Measurements from ENCODE around the gene CLEC2D.

DNA sequence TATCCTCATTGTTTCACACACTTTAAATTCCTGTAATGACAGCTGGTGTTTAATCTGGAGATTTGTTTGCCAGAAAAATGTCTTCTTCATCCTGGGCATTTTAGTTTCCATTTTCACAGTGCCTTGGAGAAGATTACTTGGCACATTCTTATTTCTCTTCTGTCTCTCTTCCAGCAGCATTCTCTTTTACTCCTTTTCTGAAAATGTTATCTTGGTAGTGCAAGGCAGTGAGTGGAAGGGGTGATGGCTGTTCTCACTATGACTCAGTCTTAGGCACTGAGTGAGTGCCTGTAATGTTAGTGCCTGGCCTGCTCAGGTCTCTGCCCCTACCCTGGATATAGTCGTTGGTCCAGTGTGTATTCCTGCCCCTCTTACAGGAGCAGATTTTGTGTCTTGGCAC, 50.3 kb downstream of the CLEC2D start:
- TF ChIP-seq, protein P1, sequence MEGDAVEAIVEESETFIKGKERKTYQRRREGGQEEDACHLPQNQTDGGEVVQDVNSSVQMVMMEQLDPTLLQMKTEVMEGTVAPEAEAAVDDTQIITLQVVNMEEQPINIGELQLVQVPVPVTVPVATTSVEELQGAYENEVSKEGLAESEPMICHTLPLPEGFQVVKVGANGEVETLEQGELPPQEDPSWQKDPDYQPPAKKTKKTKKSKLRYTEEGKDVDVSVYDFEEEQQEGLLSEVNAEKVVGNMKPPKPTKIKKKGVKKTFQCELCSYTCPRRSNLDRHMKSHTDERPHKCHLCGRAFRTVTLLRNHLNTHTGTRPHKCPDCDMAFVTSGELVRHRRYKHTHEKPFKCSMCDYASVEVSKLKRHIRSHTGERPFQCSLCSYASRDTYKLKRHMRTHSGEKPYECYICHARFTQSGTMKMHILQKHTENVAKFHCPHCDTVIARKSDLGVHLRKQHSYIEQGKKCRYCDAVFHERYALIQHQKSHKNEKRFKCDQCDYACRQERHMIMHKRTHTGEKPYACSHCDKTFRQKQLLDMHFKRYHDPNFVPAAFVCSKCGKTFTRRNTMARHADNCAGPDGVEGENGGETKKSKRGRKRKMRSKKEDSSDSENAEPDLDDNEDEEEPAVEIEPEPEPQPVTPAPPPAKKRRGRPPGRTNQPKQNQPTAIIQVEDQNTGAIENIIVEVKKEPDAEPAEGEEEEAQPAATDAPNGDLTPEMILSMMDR (IDR thresholded peaks at IDR 0.05) = no peak
- no peak for TF ChIP-seq POLR2A (IDR thresholded peaks at IDR 0.05)
- TF ChIP-seq EP300 (IDR thresholded peaks at IDR 0.05) = no peak
